Measurements from ENCODE around the gene SNX6. TPM values are rescaled to one million over a fixed set of nuclear protein-coding genes. Genes with fewer than 3 reads are reported as not detected.
"Not testable (repeated sequence)": the region's sequence is repeated elsewhere in the genome, so short reads cannot be mapped to it uniquely, and the experiment has no call there.

Gene SNX6
- 10 to 100 TPM; 62.0 to 65.4 TPM for total RNA-seq

- peaks cover 4% of the 10 kb centered on the region for H3K36me3 Mint-ChIP-seq
- peak within 1 kb of the TSS; percentile 96 for H3K4me3 Mint-ChIP-seq
- H3K9me3 Mint-ChIP-seq: no peaks in the 10 kb centered on the region
- DNase-seq: peak; percentile 88
- no peaks in the 10 kb centered on the region for H3K27me3 Mint-ChIP-seq
- peaks cover 25% of the 10 kb centered on the region for H3K4me1 Mint-ChIP-seq
- peak within 1 kb of the TSS; percentile 96 for H3K27ac Mint-ChIP-seq
Observed at GRCh38 chr14:34629657-34630529, at the start of gene SNX6. Gene SNX6, minus strand, starts transcription at chr14:34630148. Its CDS starts 32 bp downstream, at chr14:34630116.

- Mint-ChIP-seq H3K36me3 (no peaks in the 10 kb centered on the region), H3K4me1 (peaks cover 3% of the 10 kb centered on the region), H3K9me3 (no peaks in the 10 kb centered on the region), H3K4me3 (no peak overlapping the region), H3K27ac (no peak overlapping the region), H3K27me3 (no peaks in the 10 kb centered on the region)
- no peak for DNase-seq
Observed at GRCh38 chr14:34678735-34679134, 48.8 kb upstream of the SNX6 start.

GRCh38 chr14:34678306-34678705, 48.4 kb upstream of the SNX6 start:
- no peak for DNase-seq
- no peaks in the 10 kb centered on the region for H3K36me3 Mint-ChIP-seq
- no peak overlapping the region for H3K27ac Mint-ChIP-seq
- H3K4me3 Mint-ChIP-seq: no peak overlapping the region
- peaks cover 3% of the 10 kb centered on the region for H3K4me1 Mint-ChIP-seq
- no peaks in the 10 kb centered on the region for H3K27me3 Mint-ChIP-seq
- no peaks in the 10 kb centered on the region for H3K9me3 Mint-ChIP-seq

GRCh38 chr14:34676516-34677211, 46.7 kb upstream of the SNX6 start:
- H3K4me3 Mint-ChIP-seq: no peak overlapping the region
- H3K4me1 Mint-ChIP-seq: no peaks in the 10 kb centered on the region
- H3K9me3 Mint-ChIP-seq: no peaks in the 10 kb centered on the region

GRCh38 chr14:34673702-34674101, 43.8 kb upstream of the SNX6 start:
- Mint-ChIP-seq H3K27me3 (no peaks in the 10 kb centered on the region), H3K4me3 (no peak overlapping the region), H3K27ac (no peak overlapping the region), H3K36me3 (no peaks in the 10 kb centered on the region), H3K9me3 (no peaks in the 10 kb centered on the region), H3K4me1 (no peaks in the 10 kb centered on the region)
- DNase-seq: no peak

More at GRCh38 chr14:34676516-34677211, 46.7 kb upstream of the SNX6 start:
- DNase-seq: no peak
- H3K27me3 Mint-ChIP-seq: no peaks in the 10 kb centered on the region
- no peak overlapping the region for H3K27ac Mint-ChIP-seq
- H3K36me3 Mint-ChIP-seq: no peaks in the 10 kb centered on the region

- Mint-ChIP-seq H3K36me3 (no peaks in the 10 kb centered on the region), H3K4me1 (no peaks in the 10 kb centered on the region), H3K27me3 (no peaks in the 10 kb centered on the region), H3K27ac (no peak overlapping the region), H3K4me3 (no peak overlapping the region), H3K9me3 (no peaks in the 10 kb centered on the region)
- no peak for DNase-seq
Observed at GRCh38 chr14:34671716-34672115, 41.8 kb upstream of the SNX6 start.

GRCh38 chr14:34668111-34668510, 38.2 kb upstream of the SNX6 start:
- H3K4me1 Mint-ChIP-seq: peaks cover 6% of the 10 kb centered on the region
- H3K27ac Mint-ChIP-seq: no peak overlapping the region
- no peaks in the 10 kb centered on the region for H3K36me3 Mint-ChIP-seq
- DNase-seq: no peak
- no peaks in the 10 kb centered on the region for H3K9me3 Mint-ChIP-seq
- no peak overlapping the region for H3K4me3 Mint-ChIP-seq
- no peaks in the 10 kb centered on the region for H3K27me3 Mint-ChIP-seq

GRCh38 chr14:34667007-34667406, 37.1 kb upstream of the SNX6 start:
- Mint-ChIP-seq H3K4me3 (no peak overlapping the region), H3K27me3 (no peaks in the 10 kb centered on the region), H3K27ac (no peak overlapping the region), H3K4me1 (peaks cover 6% of the 10 kb centered on the region), H3K9me3 (peaks cover 3% of the 10 kb centered on the region), H3K36me3 (no peaks in the 10 kb centered on the region)
- DNase-seq: no peak

GRCh38 chr14:34665785-34666435, 36.0 kb upstream of the SNX6 start:
- no peak for DNase-seq
- H3K4me3 Mint-ChIP-seq: no peak overlapping the region
- H3K27me3 Mint-ChIP-seq: no peaks in the 10 kb centered on the region
- peak overlapping the region; percentile 42 for H3K27ac Mint-ChIP-seq
- H3K9me3 Mint-ChIP-seq: peaks cover 7% of the 10 kb centered on the region
- H3K4me1 Mint-ChIP-seq: peaks cover 6% of the 10 kb centered on the region
- no peaks in the 10 kb centered on the region for H3K36me3 Mint-ChIP-seq

GRCh38 chr14:34662561-34663088, 32.7 kb upstream of the SNX6 start:
- H3K36me3 Mint-ChIP-seq: no peaks in the 10 kb centered on the region
- peaks cover 10% of the 10 kb centered on the region for H3K9me3 Mint-ChIP-seq
- no peak for DNase-seq
- H3K4me1 Mint-ChIP-seq: peaks cover 6% of the 10 kb centered on the region
- H3K4me3 Mint-ChIP-seq: no peak overlapping the region
- H3K27ac Mint-ChIP-seq: no peak overlapping the region
- no peaks in the 10 kb centered on the region for H3K27me3 Mint-ChIP-seq

GRCh38 chr14:34660796-34661195, 30.8 kb upstream of the SNX6 start:
- peaks cover 10% of the 10 kb centered on the region for H3K9me3 Mint-ChIP-seq
- H3K27me3 Mint-ChIP-seq: no peaks in the 10 kb centered on the region

GRCh38 chr14:34655959-34656358, 26.0 kb upstream of the SNX6 start:
- H3K27me3 Mint-ChIP-seq: no peaks in the 10 kb centered on the region
- peaks cover 4% of the 10 kb centered on the region for H3K9me3 Mint-ChIP-seq

More at GRCh38 chr14:34660796-34661195, 30.8 kb upstream of the SNX6 start:
- Mint-ChIP-seq H3K4me3 (no peak overlapping the region), H3K4me1 (no peaks in the 10 kb centered on the region), H3K27ac (no peak overlapping the region), H3K36me3 (no peaks in the 10 kb centered on the region)
- no peak for DNase-seq

GRCh38 chr14:34653073-34653472, 23.1 kb upstream of the SNX6 start:
- H3K27ac Mint-ChIP-seq, H3K27me3 Mint-ChIP-seq, H3K9me3 Mint-ChIP-seq, DNase-seq, H3K4me1 Mint-ChIP-seq, H3K36me3 Mint-ChIP-seq, H3K4me3 Mint-ChIP-seq: not testable (repeated sequence)

More at GRCh38 chr14:34655959-34656358, 26.0 kb upstream of the SNX6 start:
- Mint-ChIP-seq H3K36me3 (no peaks in the 10 kb centered on the region), H3K27ac (no peak overlapping the region), H3K4me1 (no peaks in the 10 kb centered on the region), H3K4me3 (no peak overlapping the region)
- no peak for DNase-seq

GRCh38 chr14:34652348-34652747, 22.4 kb upstream of the SNX6 start:
- H3K27me3 Mint-ChIP-seq, H3K4me3 Mint-ChIP-seq, DNase-seq, H3K9me3 Mint-ChIP-seq, H3K27ac Mint-ChIP-seq, H3K4me1 Mint-ChIP-seq, H3K36me3 Mint-ChIP-seq: not testable (repeated sequence)
